ENCODE measurements around the gene PTOV1.

Gene PTOV1

GRCh38 chr19:49840736-49841249 lies 10.2 kb upstream of the PTOV1 start:
- no peak for DNase-seq (ENCODE audit: extremely low read depth in 1 of 2, low read depth in 1 of 2)

- DNase-seq (ENCODE audit: extremely low read depth in 1 of 2, low read depth in 1 of 2), result no peak
Observed at GRCh38 chr19:49843265-49843664, 7.7 kb upstream of the PTOV1 start.

- no peak for DNase-seq (ENCODE audit: extremely low read depth in 1 of 2, low read depth in 1 of 2)
Observed at GRCh38 chr19:49844138-49845095, 6.5 kb upstream of the PTOV1 start.

DNA sequence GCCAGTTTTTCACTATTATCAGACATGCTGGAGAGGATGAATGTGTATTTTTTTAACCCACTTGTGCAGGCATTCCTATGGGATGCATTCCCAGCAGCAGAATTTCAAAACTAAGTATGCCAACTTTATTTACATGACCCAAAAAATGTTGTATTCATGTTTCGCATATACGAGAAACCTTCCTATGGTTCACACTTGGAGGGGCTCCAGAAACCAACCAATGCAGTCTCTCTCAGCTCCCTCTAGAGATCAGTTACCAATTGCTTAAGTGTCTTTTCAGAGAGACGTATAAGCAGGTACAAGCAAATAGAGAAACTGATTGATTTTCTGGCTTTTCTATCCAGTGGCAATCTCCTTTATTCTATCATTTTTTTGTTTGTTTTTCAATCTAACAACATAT lies 5.5 kb upstream of the PTOV1 start:
- no peak for DNase-seq (ENCODE audit: extremely low read depth in 1 of 2, low read depth in 1 of 2)

- DNase-seq (ENCODE audit: extremely low read depth in 1 of 2, low read depth in 1 of 2), result no peak
Observed at GRCh38 chr19:49846408-49846807, 4.6 kb upstream of the PTOV1 start.

GRCh38 chr19:49847731-49848696 lies 2.9 kb upstream of the PTOV1 start:
- no peak for DNase-seq (ENCODE audit: extremely low read depth in 1 of 2, low read depth in 1 of 2)

GRCh38 chr19:49848938-49849337 lies 2.0 kb upstream of the PTOV1 start:
- no peak for DNase-seq (ENCODE audit: extremely low read depth in 1 of 2, low read depth in 1 of 2)

DNA sequence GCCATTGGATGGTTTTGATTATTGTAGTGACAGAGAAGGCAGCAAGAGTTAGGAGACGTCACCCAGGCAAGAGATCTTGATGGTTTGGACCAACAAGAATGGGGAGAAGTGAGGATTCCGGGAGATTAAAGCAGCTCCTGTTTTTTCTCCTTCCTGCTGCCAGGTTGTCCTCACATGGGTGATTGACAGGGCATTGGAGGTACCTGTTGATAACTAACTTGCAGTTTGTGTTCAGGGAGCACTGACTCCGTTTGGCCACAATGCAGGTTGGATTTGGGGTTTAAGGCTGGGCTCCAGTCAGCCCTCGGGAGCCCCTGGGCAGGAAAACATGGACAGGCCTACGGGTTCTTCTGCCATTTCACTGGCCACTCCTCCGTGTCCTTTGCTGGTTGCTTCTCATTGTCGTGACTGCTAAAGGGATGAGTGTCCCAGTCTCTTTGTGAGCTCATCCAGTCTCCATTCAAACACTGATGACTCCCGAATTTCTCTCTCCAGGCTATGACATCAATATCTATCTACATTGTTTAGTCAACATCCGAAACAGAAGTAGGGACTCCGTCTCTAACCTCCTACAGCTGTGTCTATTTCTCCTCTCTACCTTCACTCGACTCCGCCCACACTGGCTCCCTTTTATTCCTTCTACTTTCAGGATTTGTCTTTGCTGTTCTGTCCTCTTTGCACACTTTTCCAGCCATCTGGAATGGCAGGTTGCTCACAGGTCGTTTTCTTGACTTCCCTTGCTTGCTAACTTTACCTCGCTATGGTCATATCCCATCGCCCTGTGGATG lies 1.3 kb upstream of the PTOV1 start:
- no peak for DNase-seq (ENCODE audit: extremely low read depth in 1 of 2, low read depth in 1 of 2)

- no peak for DNase-seq (ENCODE audit: extremely low read depth in 1 of 2, low read depth in 1 of 2)
Observed at GRCh38 chr19:49850221-49850486, 805 bp upstream of the PTOV1 start.

DNA sequence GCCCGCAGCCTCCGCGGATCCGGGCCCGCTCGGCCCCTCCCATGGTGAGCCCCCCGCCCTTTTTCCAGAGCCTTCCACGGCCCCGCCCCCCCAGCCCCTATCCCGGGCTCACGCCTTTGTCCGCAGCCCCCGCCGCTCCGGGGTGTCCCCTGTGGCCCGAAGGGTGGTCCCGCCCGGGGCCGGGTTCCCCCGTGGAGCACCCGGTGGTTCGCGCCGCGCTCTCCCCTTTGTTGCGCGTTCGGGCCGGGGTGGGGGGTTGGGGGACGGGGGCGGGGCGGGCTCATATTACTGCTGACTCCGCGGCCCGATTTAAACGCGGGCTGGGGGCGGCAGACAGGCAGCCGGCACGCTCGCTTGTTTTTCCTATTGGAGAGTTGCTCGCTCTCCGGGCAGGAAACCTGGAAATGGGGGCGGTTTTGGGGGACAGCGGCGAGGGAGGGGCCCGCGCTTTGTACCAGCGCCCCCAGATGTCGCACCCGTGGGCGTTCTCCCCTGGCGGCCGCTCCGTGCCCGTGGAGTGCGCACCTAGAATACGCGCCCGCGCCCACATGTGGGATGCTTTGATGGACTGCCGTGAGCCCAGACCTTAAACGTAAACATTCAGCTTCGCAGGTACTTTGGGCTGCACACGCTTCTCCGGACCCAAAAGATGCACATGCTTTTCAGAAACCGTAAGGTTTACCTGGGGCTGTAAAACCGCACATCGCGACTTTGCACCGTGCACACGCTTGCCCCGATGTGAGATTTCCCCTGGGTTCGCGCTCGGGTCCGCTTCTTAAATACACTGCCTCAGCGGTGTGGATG lies 699 bp downstream of the PTOV1 start:
- DNase-seq (ENCODE audit: extremely low read depth in 1 of 2, low read depth in 1 of 2), result no peak

- no peak for DNase-seq (ENCODE audit: extremely low read depth in 1 of 2, low read depth in 1 of 2)
Observed at GRCh38 chr19:49852631-49853126, 1.7 kb downstream of the PTOV1 start.

DNA sequence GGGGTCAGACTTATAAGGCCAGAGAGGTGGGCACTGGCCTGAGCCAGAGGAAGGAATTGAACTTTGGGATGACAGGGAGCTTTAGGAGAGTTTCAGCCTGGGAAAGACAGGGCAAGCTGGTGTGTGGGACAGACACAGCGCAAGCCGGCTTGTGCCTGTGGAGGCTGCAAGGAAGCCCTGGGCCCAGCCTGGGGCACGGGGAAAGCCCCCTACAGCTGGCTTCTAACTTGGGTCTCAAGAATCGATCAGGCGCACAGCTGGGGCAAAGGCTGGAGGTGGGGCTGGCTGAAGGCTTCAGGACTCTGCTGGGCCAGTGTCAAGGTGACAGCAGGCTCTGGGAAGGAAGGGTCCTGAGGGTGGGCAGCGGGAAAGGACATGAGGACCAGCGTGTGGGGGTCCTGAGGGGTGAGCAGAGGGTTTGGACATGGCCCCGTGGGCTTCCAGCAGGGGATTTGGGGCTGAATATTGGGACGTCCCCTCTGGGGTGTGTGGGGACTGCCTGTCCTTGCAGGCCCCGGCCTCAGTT lies 3.0 kb downstream of the PTOV1 start:
- DNase-seq (ENCODE audit: extremely low read depth in 1 of 2, low read depth in 1 of 2), result no peak

GRCh38 chr19:49854378-49855263 lies 3.7 kb downstream of the PTOV1 start:
- no peak for DNase-seq (ENCODE audit: extremely low read depth in 1 of 2, low read depth in 1 of 2)

DNA sequence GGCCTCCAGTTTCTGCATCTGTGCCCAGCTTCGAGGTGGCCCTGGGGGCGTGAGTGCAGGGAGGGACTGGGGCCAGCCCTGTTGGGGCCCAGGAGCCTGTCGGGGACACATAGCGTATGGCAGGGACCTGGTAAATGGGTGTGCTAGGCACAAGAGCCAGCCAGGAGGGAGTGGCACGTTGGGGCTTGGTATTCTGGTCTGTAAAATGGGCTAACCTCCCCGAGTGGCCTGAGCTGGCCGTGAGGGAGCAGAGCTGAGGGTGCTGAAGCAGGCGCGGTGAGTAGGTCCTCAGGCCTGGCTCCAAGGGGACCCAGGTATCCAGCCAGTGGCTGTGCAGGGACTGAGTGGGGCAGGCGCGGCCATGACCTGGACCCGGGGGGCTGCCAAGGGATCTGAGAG lies 4.3 kb downstream of the PTOV1 start:
- no peak for DNase-seq (ENCODE audit: extremely low read depth in 1 of 2, low read depth in 1 of 2)

- no peak for DNase-seq (ENCODE audit: extremely low read depth in 1 of 2, low read depth in 1 of 2)
Observed at GRCh38 chr19:49855676-49856573, 5.0 kb downstream of the PTOV1 start.

DNA sequence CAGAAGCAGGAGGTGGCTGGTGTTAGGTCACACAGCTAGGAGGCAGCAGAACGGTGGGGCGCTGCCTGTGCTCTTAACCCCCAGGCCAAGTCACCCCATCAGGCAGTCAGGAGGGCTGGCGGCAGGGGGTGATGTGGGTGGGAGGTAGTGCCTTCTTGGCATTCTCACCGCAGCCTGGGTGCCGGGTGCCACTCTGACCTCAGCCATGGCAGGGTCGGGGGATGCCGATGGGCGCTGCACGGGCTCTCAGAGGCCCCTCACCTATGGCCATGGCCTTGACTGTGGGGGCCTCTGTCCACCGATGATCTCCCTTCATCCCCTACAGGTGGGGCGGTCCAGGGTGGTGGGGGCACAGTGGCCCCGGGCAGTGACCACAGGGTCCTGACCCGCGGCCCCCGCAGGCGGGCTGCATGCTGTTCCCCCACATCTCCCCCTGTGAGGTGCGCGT lies 5.6 kb downstream of the PTOV1 start:
- DNase-seq (ENCODE audit: extremely low read depth in 1 of 2, low read depth in 1 of 2), result no peak

DNA sequence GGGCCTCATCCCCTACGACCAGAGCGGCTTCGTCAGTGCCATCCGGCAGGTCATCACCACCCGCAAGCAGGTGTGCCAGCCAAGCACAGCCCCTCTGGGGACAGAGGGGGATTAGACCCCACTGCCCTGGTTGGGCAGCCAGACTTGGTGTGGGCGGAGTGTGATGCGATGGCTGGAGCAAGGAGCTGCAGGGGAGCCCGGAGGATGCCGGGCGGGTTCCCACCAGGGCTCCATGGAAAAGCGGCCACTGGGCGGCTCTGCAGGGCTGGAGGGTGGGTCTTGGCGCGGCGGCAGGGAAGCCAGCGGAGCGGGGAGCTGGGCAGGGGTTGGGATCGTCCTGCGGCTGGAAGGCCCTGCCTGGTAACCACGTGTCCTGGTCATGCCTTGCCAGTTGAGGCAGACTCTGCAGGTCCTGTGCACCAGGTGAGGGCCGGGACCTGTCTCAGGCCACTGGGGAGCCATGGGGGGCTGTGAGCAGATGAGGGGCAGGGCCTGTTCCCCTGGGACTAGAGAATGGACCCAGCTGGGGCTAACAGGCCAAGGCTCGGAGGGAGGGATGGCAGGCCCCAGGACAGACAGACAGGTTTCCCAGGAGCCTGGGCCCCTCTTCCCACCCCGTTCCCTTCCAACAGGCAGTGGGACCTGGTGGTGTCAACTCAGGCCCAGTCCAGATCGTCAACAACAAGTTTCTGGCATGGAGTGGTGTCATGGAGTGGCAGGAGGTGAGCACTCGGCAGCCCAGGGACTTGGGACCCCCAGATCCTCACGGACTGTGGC lies 6.3 kb downstream of the PTOV1 start:
- DNase-seq (ENCODE audit: extremely low read depth in 1 of 2, low read depth in 1 of 2), result no peak
